OCI-LY1 (cell line): ENCODE results near the gene PLIN5.

Source experiments
- EZH2 ChIP-seq: fragments of 200-600 bp; sonication (generic), shearing (Covaris generic); IDR thresholded peaks from 2 replicates; pipeline ENCODE4 v1.8.0; 2017; ENCODE audit warnings: borderline replicate concordance, mixed run types, mild to moderate bottlenecking, antibody characterized with exemption, low read length, moderate library complexity, mixed read lengths
- TF ChIP-seq, protein P1 (sequence below): fragments of 200-600 bp; sonication (generic), shearing (Covaris generic); IDR thresholded peaks from 2 replicates; pipeline ENCODE4 v1.5.1; 2017; ENCODE audit warnings: mild to moderate bottlenecking, antibody characterized with exemption, low read length, moderate library complexity, mixed read lengths

DNA sequence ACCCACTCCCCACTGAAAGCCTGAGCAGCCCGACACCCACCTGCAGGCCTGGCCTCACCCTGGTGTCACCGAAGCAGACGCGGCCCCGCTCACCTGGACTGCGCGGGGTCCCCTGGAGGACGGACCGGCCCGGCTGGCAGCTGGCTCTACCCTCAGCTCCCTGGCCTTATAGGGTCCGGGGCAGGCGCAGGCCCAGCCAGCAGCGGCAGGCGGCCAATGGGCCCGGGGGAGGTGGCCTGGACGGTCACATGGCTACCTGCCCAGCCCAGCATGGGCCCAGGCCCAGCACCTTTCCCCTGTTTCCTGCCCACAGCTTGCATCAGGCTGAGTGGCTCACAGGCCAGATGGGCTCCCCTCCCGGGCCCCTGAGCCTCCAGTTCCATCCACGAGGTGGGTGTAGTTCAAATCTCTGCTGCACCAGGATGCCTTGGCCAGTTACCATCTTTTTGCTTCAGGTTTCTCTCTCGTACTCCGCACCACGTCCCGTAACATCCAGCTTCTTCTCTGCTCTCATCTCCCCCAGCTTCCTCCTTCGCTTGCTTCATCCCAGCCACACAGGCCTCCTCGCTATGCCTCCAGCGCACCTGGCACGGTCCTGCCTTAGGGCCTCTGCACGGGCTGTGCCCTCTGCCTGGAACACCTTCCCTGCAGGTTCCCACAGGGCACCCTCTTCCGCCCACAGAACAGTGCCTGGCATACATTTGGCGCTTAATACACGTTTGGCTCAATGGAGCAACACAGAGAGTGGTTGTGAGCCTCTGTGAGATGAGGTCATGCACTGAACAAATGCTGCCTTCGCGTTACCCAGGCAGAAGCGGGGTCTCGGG, 16.5 kb downstream of the PLIN5 start, which contains the start of gene PLIN4:
- TF ChIP-seq, protein P1, sequence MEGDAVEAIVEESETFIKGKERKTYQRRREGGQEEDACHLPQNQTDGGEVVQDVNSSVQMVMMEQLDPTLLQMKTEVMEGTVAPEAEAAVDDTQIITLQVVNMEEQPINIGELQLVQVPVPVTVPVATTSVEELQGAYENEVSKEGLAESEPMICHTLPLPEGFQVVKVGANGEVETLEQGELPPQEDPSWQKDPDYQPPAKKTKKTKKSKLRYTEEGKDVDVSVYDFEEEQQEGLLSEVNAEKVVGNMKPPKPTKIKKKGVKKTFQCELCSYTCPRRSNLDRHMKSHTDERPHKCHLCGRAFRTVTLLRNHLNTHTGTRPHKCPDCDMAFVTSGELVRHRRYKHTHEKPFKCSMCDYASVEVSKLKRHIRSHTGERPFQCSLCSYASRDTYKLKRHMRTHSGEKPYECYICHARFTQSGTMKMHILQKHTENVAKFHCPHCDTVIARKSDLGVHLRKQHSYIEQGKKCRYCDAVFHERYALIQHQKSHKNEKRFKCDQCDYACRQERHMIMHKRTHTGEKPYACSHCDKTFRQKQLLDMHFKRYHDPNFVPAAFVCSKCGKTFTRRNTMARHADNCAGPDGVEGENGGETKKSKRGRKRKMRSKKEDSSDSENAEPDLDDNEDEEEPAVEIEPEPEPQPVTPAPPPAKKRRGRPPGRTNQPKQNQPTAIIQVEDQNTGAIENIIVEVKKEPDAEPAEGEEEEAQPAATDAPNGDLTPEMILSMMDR: no peak
- TF ChIP-seq EZH2: no peak
